Right cardiac atrium (tissue), 5 donors: ENCODE results near the gene ZNF529. TPM values are rescaled to one million over a fixed set of nuclear protein-coding genes. Genes with fewer than 3 reads are reported as not detected.
A peak's percentile ranks its signal among the peaks of the same experiment; 100 is the strongest.

Experiments
- ATAC-seq, 2 donors: fragments of 200-7000 bp; cut with Tn5 transposase; one replicate each; pipeline versions ENCODE4 v1.8.0 to v1.9.1; 2020; ENCODE audit warnings: moderate library complexity in 2 of 2, mild to moderate bottlenecking in 1 of 2
- DNase-seq, 3 donors: peaks; one replicate each; pipeline ENCODE4 v3.0.0-alpha.2; 2020
- H3K27ac ChIP-seq: one replicate; pipeline ENCODE4 v1.5.1; 2013; ENCODE audit warnings: mild to moderate bottlenecking, low read length, control low read depth, moderate library complexity
- H3K27me3 ChIP-seq: one replicate; pipeline ENCODE4 v1.6.1; 2013; ENCODE audit not compliant: control insufficient read depth, insufficient read depth
- H3K4me1 ChIP-seq: one replicate; pipeline ENCODE4 v1.6.1; 2013; ENCODE audit warnings: low read length; ENCODE audit not compliant: control insufficient read depth, insufficient read depth
- H3K4me3 ChIP-seq: one replicate; pipeline ENCODE4 v1.5.1; 2013; ENCODE audit warnings: low read length, control low read depth
- H3K9me3 ChIP-seq: one replicate; pipeline ENCODE4 v1.6.1; 2013; ENCODE audit warnings: low read length; ENCODE audit not compliant: control insufficient read depth
- WGBS: extraction: QIAGEN DNeasy Blood & Tissue Kit; methylation state at CpG from one replicate; pipeline ENCODE4 v1.1.7; 2013; 5-methylcytosine and 5-hydroxymethylcytosine counted together
- intact Hi-C, 4 donors: fragments of 100-400 bp; cut with DNase I; formaldehyde crosslinking; loops; one replicate each; pipeline versions ENCODE4 v1.11.0 to v1.14.0; 2022 to 2023
- polyA plus RNA-seq: library from polyadenylated mRNA; stranded (reverse); fragments of 200-250 nt; gene quantifications from one replicate; pipeline ENCODE4 v1.2.3, GENCODE V29; 2013
- total RNA-seq, 4 donors: library from RNA; stranded (reverse); fragmentation: NEBNext Ultra II Directional; extraction: Animal tissue kit (Norgen Biotek cat#: 25700); gene quantifications; one replicate each; pipeline ENCODE4 v1.2.1, GENCODE V29; 2021
- donor health status: healthy with polysubstance abuse.
- donor health status: DM: no; HTN: yes; CAD: no.
- donor health status: DM: no; HTN: no; CAD: no.
- donor health status: DM: no; HTN: yes; CAD: no; lungs with severe emphysema.
- donor health status: DM: yes; HTN: yes; CAD: no.

ZNF529 gene
- total and polyA plus RNA-seq, 5 donors, result 7.4 to 15.8 (median 13.9) TPM

GRCh38 chr19:36572593-36573019, 486 bp downstream of the ZNF529 start:
- DNase-seq, result no peak

GRCh38 chr19:36564391-36564790, 8.7 kb downstream of the ZNF529 start:
- WGBS, result 95% methylated on average over 1 of the region's 1 CpG
- Histone ChIP-seq H3K4me1 (no peaks in the 10 kb centered on the region), H3K4me3 (no peak overlapping the region), H3K27ac (no peak overlapping the region), H3K9me3 (peaks cover 7% of the 10 kb centered on the region), H3K27me3 (no peaks in the 10 kb centered on the region)
- no peak for DNase-seq
- ATAC-seq, result no peak
- intact Hi-C loops, result no loop called here

More at GRCh38 chr19:36572593-36573019, 486 bp downstream of the ZNF529 start:
- peak overlapping the region; percentile 79 for H3K4me3 ChIP-seq
- intact Hi-C loops, result no loop called here
- no peak for ATAC-seq
- no peaks in the 10 kb centered on the region for H3K27me3 ChIP-seq
- WGBS, result 1% methylated on average over 11 of the region's 11 CpGs
- no peaks in the 10 kb centered on the region for H3K9me3 ChIP-seq
- H3K27ac ChIP-seq, result peak overlapping the region; percentile 25
- peaks cover 5% of the 10 kb centered on the region for H3K4me1 ChIP-seq

DNA sequence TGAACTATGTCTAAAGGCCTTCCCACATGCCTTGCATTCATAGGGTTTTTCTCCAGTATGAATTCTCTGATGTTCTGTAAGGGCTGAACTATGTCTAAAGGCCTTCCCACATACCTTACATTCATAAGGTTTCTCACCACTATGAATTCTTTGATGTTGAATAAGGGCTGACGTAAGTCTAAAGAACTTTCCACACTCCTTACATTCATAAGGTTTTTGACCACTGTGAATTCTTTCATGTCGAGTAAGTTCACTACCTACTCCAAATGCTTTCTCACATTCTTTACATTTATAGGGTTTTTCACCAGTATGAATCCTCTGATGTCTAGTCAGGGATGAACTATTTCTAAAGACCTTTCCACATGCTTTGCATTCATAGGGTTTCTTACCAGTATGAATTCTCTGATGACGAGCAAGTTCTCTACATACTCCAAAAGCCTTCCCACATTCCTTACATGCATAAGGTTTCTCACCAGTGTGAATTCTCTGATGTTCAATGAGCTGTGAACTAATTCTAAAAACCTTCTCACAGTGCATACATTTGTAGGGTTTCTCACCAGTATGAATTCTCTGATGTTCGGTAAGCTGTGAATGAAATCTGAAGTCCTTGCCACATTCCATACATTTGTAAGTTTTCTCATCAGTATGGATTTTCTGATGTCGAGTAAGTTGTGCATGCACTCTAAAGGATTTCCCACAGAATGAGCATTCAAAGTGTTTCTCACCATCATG, 25.9 kb downstream of the ZNF529 start:
- intact Hi-C loops, result no loop called here
- ATAC-seq, result no peak
- H3K4me3 ChIP-seq, result no peak overlapping the region
- no peak for DNase-seq
- H3K27me3 ChIP-seq, result no peaks in the 10 kb centered on the region
- WGBS, result 98% methylated on average over 5 of the region's 5 CpGs
- no peaks in the 10 kb centered on the region for H3K4me1 ChIP-seq
- H3K27ac ChIP-seq, result no peak overlapping the region
- H3K9me3 ChIP-seq, result peaks cover 14% of the 10 kb centered on the region

DNA sequence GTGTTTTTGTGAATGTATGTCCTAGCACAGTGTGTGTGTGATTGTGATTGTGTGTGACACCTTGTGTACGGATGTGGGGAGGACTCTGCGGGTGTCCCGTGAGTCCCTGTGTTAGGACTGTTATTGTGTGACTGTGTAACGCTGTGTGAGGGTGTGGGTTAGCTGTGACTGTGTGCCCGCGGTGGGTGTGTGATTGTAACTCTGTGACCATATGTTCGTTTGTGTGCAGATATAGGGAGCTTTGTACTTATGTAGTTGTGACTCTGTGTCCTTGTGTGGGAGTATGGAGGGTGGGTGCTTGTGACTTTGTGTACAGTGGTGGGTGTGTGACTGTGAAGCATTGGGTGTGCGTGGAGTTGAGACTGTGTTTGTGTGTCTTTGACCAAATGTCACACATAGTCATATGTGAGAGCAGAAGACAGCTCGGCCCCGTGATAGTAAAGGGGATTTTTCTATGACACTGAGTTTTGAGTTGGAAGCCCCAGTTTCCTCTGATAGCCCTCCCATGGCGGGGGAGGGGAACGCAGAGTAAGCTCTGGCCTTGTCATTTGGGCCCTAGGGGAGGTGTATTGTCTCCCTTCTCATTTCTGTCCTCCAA, 44.1 kb downstream of the ZNF529 start:
- Histone ChIP-seq H3K27ac (peak overlapping the region; percentile 10), H3K27me3 (no peaks in the 10 kb centered on the region), H3K4me3 (peak overlapping the region; percentile 79), H3K9me3 (no peaks in the 10 kb centered on the region), H3K4me1 (peaks cover 3% of the 10 kb centered on the region)
- intact Hi-C loops, result no loop called here
- ATAC-seq (peak; percentile 6 to 29), DNase-seq (no peak)
- WGBS, result 10% methylated on average over 12 of the region's 12 CpGs

GRCh38 chr19:36528194-36528920, 44.7 kb downstream of the ZNF529 start, which contains the start of gene ZNF260:
ZNF260 (minus strand) TSS chr19:36528271; CDS start chr19:36515238, 13,033 bp downstream.
- ATAC-seq (peak; percentile 99), DNase-seq (peak; percentile 98 to 99 (median 99))
- H3K9me3 ChIP-seq, result no peaks in the 10 kb centered on the region
- WGBS, result under 1% methylated on average over 55 of the region's 55 CpGs
- intact Hi-C loops, result no loop called here
- H3K4me3 ChIP-seq, result peak within 1 kb of the TSS; percentile 79
- H3K27me3 ChIP-seq, result no peaks in the 10 kb centered on the region
- peak within 1 kb of the TSS; percentile 97 for H3K27ac ChIP-seq
- peaks cover 3% of the 10 kb centered on the region for H3K4me1 ChIP-seq

GRCh38 chr19:36527873-36528193, 45.3 kb downstream of the ZNF529 start:
- Histone ChIP-seq H3K4me1 (peaks cover 3% of the 10 kb centered on the region), H3K4me3 (peak overlapping the region; percentile 79), H3K9me3 (no peaks in the 10 kb centered on the region), H3K27me3 (no peaks in the 10 kb centered on the region), H3K27ac (peak overlapping the region; percentile 97)
- DNase-seq, result no peak
- intact Hi-C loops, result no loop called here
- under 1% methylated on average over 13 of the region's 13 CpGs for WGBS
- no peak for ATAC-seq

- WGBS, result 7% methylated on average over 5 of the region's 5 CpGs
- H3K27me3 ChIP-seq, result no peaks in the 10 kb centered on the region
- no peak overlapping the region for H3K27ac ChIP-seq
- ATAC-seq (no peak), DNase-seq (no peak)
- H3K4me3 ChIP-seq, result peak overlapping the region; percentile 79
- H3K9me3 ChIP-seq, result no peaks in the 10 kb centered on the region
- peaks cover 3% of the 10 kb centered on the region for H3K4me1 ChIP-seq
- intact Hi-C loops, result no loop called here
These were observed 45.8 kb downstream of the ZNF529 start for GRCh38 chr19:36527341-36527740.

- DNase-seq (no peak), ATAC-seq (no peak)
- Histone ChIP-seq H3K27me3 (no peaks in the 10 kb centered on the region), H3K4me3 (no peak overlapping the region), H3K4me1 (peaks cover 3% of the 10 kb centered on the region), H3K27ac (no peak overlapping the region), H3K9me3 (no peaks in the 10 kb centered on the region)
- 74% methylated on average over 5 of the region's 5 CpGs for WGBS
- intact Hi-C loops, result no loop called here
These were observed 46.5 kb downstream of the ZNF529 start for GRCh38 chr19:36526581-36526980.

- H3K4me3 ChIP-seq, result no peak overlapping the region
- no peak for DNase-seq
- H3K27me3 ChIP-seq, result no peaks in the 10 kb centered on the region
- H3K9me3 ChIP-seq, result no peaks in the 10 kb centered on the region
- no peak overlapping the region for H3K27ac ChIP-seq
- ATAC-seq, result no peak
- 97% methylated on average over 4 of the region's 4 CpGs for WGBS
- peaks cover 3% of the 10 kb centered on the region for H3K4me1 ChIP-seq
- intact Hi-C loops, result no loop called here
These were observed 48.5 kb downstream of the ZNF529 start for GRCh38 chr19:36524617-36525016.

DNA sequence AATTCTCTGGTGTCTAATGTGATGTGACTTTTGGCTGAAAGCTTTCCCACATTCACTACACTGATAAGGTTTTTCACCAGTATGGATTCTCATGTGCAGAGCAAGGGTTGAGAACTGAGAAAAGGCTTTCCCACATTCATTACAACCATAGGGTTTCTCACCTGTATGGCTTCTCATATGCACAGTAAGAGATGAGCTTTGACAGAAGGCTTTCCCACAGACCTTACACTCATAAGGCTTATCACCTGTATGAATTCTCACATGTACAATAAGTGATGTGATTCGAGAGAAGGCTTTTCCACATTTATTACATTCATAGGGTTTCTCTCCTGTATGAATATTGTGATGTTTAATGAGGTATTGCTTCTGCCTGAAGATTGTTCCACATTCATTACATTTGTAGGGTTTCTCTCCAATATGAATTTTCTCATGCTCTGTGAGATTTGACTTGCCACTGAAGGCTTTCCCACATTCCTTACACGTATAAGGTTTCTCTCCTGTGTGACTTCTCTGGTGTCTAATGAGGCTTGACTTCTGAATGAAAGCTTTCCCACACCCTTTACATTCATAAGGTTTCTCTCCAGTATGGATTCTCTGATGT, 59.0 kb downstream of the ZNF529 start:
- Histone ChIP-seq H3K27ac (no peak overlapping the region), H3K4me1 (no peaks in the 10 kb centered on the region), H3K9me3 (peaks cover 12% of the 10 kb centered on the region), H3K27me3 (no peaks in the 10 kb centered on the region), H3K4me3 (peak overlapping the region; percentile 32)
- WGBS, result 98% methylated on average over 2 of the region's 2 CpGs
- no peak for DNase-seq
- ATAC-seq, result no peak
- intact Hi-C loops, result no loop called here

DNA sequence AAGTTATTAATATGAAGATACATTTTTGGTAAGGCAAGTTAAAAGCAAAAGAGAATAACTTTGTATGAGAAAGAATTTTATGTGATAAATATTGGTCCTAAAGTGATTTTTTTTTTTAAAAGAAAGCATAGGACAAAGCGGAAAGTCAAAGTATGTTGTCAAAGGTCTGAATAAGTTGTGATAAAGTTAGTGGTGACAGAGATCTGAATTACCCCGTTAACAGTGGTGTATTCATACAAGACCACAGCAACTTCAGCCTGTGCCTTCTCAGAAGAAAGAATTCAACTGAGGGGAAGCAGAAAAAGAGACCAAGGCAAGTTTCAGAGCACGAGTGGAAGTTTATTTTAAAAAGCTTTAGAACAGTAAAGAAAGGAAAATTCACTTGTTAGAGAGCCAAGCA, 64.8 kb downstream of the ZNF529 start:
- no peak for DNase-seq
- ATAC-seq, result no peak
- WGBS, result 91% methylated on average over 3 of the region's 3 CpGs

More for the DNA sequence above, 64.8 kb downstream of the ZNF529 start:
- Histone ChIP-seq H3K27ac (no peak overlapping the region), H3K27me3 (no peaks in the 10 kb centered on the region), H3K4me1 (no peaks in the 10 kb centered on the region), H3K9me3 (peaks cover 2% of the 10 kb centered on the region), H3K4me3 (no peak overlapping the region)
- intact Hi-C loops, result no loop called here
